NT2/D1 (cell line): ENCODE data around the gene DENND4B.

ENCODE experiments used
- DNase-seq: peaks from one replicate; pipeline ENCODE4 v3.0.0-alpha.2; 2011; ENCODE audit warnings: low read depth, low spot score
- H3K27me3 ChIP-seq: 2 replicates; pipeline ENCODE4 v1.6.0; 2011; ENCODE audit warnings: mild to moderate bottlenecking; ENCODE audit not compliant: insufficient read length, insufficient read depth
- H3K36me3 ChIP-seq: 2 replicates; pipeline ENCODE4 v1.6.1; 2011; ENCODE audit warnings: mild to moderate bottlenecking, low read length, mixed read lengths; ENCODE audit not compliant: insufficient read depth, insufficient read length
- H3K4me1 ChIP-seq: 2 replicates; pipeline ENCODE4 v1.5.1; 2011; ENCODE audit not compliant: insufficient read depth, insufficient read length
- H3K4me3 ChIP-seq: 2 replicates; pipeline ENCODE4 v1.5.1; 2011; ENCODE audit warnings: low read depth; ENCODE audit not compliant: insufficient read length
- H3K9ac ChIP-seq: 2 replicates; pipeline ENCODE4 v1.6.0; 2011; ENCODE audit warnings: low read depth; ENCODE audit not compliant: insufficient read length
- H3K9me3 ChIP-seq: 2 replicates; pipeline ENCODE4 v1.5.1; 2011; ENCODE audit warnings: mild to moderate bottlenecking, low read length; ENCODE audit not compliant: insufficient read depth
- SUZ12 ChIP-seq: IDR thresholded peaks from 2 replicates; pipeline ENCODE4 v1.6.1; 2011; ENCODE audit not compliant: insufficient read length, insufficient read depth; ENCODE audit errors: extremely low read depth
- YY1 ChIP-seq: IDR thresholded peaks from 2 replicates; pipeline ENCODE4 v1.6.1; 2011; ENCODE audit not compliant: insufficient read length, insufficient read depth
- ZNF274 ChIP-seq: IDR thresholded peaks from 2 replicates; pipeline ENCODE4 v1.6.1; 2011; ENCODE audit warnings: mild to moderate bottlenecking, low read depth, low read length

The DENND4B gene

DNA sequence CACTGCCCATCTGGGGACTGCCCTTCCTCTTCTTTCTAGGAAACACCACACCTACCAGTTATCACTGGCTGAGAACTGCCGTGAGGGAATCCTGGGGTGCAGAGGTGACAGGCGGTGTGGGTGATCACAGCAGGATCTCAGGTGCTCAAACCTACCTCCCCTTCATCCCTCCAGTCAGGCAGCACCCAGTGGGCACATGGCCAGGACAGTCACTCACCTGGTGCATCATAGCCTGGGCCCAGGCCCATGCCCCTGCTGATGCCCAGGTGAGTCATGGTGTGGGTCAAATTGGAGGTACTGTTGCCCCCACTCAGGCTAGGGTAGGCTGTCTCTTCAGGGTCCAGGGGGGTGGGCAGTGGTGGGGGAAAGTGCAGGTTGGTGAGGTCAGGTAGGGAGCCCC lies 5.3 kb upstream of the DENND4B start:
- Histone ChIP-seq H3K27me3 (no peaks in the 10 kb centered on the region), H3K9ac (no peak overlapping the region), H3K9me3 (no peaks in the 10 kb centered on the region), H3K4me1 (peaks cover 27% of the 10 kb centered on the region), H3K36me3 (peaks cover 81% of the 10 kb centered on the region), H3K4me3 (no peak overlapping the region)
- no peak for DNase-seq
- TF ChIP-seq SUZ12 (no peak), YY1 (no peak), ZNF274 (no peak)

DNA sequence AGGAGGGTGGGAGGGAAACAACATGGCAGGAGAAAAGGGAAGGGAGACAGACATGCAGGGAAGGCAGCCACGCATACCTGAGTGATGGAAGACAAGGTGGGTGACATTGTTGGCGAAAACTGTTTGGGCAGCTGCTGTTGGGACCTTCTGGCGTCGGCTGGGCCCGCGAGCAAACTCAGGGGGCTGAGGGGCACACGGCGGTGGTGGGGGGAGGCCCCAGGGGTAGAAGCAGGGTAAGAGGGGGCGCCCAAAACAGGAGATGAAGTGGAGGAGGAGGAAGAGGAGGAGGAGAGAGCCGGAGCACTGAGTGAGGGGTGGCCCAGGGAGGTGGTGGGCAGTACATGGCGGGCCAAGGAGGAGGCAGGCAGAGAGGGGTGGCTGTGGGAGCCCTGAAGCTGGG lies 4.7 kb upstream of the DENND4B start:
- Histone ChIP-seq H3K9ac (no peak overlapping the region), H3K4me1 (peaks cover 22% of the 10 kb centered on the region), H3K4me3 (no peak overlapping the region), H3K36me3 (peaks cover 82% of the 10 kb centered on the region), H3K27me3 (no peaks in the 10 kb centered on the region), H3K9me3 (no peaks in the 10 kb centered on the region)
- TF ChIP-seq SUZ12: no peak
- TF ChIP-seq ZNF274: no peak
- TF ChIP-seq YY1: no peak
- DNase-seq: no peak

DNA sequence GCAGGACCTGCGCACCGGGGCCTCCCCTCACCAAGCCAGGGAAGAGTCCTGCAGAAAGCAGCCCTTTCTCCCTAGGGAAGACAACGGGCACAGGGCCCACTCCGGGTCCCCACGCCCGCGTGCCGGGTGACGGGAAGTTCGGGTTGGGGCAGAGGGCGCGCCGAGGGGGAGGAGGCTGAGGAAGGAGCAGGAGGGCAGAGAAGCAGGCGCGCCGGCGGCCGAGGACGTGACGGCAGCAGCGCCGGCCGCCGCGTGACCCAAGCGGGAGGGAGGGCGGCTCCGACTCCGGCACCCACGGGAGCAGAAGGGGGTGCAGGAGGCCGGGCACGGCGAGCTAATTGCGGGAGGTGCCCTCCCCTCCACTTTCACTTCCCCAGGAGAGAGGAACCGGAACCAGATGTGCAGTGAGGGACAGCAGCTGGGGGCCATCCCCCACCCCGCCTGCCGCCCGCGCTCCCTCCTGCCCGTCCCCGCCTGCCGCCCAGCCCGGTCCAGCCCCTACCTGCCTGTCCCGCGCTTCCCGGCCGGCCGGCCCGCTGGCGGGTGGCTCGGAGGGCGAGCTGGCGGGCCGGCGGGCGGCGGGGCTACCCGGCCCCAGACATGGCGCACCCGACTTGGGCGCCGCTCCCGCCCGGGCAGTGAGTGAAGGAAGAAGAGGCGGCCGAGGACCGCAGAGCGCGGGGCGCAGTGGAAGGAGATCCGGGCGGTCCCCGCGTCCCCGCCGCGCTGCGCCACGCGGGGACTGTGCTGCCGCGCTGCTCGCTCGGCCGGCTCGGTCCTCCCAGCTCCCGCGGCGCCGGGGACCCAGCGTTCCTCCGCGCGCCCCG lies 510 bp downstream of the DENND4B start:
- Histone ChIP-seq H3K36me3 (peaks cover 81% of the 10 kb centered on the region), H3K4me1 (peaks cover 20% of the 10 kb centered on the region)

DNA sequence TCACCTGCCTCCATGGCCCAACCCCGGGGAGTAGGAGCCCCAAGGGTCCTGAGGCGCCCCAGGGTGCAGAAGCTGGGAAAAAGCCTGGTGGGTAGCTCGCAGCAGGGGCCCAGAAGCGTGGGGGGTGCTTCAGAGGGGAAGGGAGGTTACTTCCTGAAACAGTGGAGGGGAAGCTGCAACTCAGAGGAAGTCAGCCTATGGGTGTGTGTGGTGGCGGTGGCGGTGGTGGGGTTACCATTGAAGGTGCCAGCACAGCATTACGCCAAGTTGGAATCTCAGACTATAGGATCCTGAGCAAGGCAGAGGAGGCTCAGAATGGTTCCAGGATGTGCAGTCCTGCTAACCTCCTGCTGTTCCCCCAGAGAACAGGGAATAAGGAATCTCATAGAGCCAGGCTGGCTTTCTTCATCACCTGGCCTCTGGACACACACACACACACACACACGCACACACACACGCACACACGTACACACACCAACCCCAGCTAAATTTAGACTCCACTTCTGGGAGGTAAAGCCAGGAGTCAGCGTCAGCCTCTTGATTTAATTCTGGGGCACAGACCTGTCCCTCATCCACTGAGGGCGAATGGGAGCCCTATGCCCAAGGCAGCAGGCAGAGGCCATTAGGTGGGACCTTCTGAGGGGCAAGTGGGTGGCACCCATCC lies 1.3 kb downstream of the DENND4B start:
- Histone ChIP-seq H3K36me3 (peaks cover 81% of the 10 kb centered on the region), H3K4me1 (peaks cover 20% of the 10 kb centered on the region), H3K9me3 (no peaks in the 10 kb centered on the region), H3K4me3 (peak overlapping the region; percentile 92), H3K27me3 (no peaks in the 10 kb centered on the region), H3K9ac (peak overlapping the region; percentile 97)
- TF ChIP-seq ZNF274 (no peak), SUZ12 (no peak), YY1 (no peak)
- DNase-seq: no peak

More for the DNA sequence above, 510 bp downstream of the DENND4B start:
- no peaks in the 10 kb centered on the region for H3K9me3 ChIP-seq
- no peak for DNase-seq
- H3K27me3 ChIP-seq: no peaks in the 10 kb centered on the region
- H3K9ac ChIP-seq: peak overlapping the region; percentile 97
- TF ChIP-seq SUZ12 (no peak), ZNF274 (no peak)
- peak overlapping the region; percentile 92 for H3K4me3 ChIP-seq

DNA sequence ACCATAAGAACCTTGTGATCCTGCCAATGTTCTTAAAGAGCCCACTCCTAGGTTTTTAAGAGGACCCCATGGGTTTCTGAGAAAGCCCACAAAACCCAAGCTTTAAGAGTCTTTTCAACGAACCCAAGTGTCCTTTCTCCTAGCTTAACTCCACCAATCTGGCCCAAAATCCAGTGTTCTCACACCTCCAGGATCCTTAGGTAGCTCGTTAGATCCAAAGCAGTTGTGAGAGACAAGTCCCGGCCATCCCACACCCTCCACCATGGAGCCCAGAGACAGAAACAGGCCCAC lies 1.7 kb downstream of the DENND4B start:
- H3K36me3 ChIP-seq: peaks cover 81% of the 10 kb centered on the region
- TF ChIP-seq SUZ12: no peak
- no peak for TF ChIP-seq ZNF274
- no peak for TF ChIP-seq YY1
- no peaks in the 10 kb centered on the region for H3K9me3 ChIP-seq
- H3K4me1 ChIP-seq: peaks cover 20% of the 10 kb centered on the region
- H3K27me3 ChIP-seq: no peaks in the 10 kb centered on the region
- H3K4me3 ChIP-seq: peak overlapping the region; percentile 92
- no peak for DNase-seq
- H3K9ac ChIP-seq: peak overlapping the region; percentile 97

DNA sequence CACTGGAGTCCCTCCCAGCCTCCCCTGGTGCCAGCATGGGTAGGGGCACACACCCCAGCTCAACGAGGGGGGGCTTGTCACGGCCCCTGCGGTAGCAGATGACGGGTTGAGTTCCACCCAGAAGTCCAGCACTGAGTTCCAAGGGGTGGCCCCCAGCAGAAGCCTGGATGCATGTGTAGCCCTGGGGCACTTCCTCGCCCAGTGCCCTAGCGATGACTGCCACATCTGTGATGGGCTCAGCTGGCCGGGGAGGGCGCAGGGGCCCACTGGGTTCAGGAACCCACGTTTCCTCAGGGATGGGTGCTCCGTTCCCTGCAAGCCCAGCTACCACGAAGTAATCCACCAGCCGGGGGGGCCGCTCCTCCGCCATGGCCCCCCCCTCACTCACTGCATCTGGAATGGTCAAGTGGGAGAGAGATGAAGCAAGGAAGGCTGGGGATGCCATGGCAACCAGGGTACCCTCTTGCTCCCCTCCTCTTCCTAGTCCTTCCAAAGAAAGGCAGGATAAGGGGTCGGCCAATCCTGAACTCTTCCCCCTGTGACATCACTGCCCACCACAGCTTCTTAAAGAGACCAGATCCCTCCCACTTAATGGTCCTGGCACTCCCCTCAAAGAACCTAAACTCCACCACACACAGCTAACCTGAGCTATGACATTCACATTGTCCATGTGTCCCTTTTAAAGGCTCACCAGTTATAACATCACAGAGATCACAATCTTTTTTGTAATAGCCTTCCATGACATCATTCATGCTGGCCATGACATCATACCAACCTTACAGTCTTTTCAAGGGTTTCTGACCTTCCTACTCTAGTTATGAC lies 2.3 kb downstream of the DENND4B start:
- TF ChIP-seq YY1: no peak
- peaks cover 82% of the 10 kb centered on the region for H3K36me3 ChIP-seq
- H3K9me3 ChIP-seq: no peaks in the 10 kb centered on the region
- H3K4me3 ChIP-seq: no peak overlapping the region
- H3K4me1 ChIP-seq: peaks cover 20% of the 10 kb centered on the region
- no peak overlapping the region for H3K9ac ChIP-seq
- no peak for DNase-seq
- H3K27me3 ChIP-seq: no peaks in the 10 kb centered on the region

DNA sequence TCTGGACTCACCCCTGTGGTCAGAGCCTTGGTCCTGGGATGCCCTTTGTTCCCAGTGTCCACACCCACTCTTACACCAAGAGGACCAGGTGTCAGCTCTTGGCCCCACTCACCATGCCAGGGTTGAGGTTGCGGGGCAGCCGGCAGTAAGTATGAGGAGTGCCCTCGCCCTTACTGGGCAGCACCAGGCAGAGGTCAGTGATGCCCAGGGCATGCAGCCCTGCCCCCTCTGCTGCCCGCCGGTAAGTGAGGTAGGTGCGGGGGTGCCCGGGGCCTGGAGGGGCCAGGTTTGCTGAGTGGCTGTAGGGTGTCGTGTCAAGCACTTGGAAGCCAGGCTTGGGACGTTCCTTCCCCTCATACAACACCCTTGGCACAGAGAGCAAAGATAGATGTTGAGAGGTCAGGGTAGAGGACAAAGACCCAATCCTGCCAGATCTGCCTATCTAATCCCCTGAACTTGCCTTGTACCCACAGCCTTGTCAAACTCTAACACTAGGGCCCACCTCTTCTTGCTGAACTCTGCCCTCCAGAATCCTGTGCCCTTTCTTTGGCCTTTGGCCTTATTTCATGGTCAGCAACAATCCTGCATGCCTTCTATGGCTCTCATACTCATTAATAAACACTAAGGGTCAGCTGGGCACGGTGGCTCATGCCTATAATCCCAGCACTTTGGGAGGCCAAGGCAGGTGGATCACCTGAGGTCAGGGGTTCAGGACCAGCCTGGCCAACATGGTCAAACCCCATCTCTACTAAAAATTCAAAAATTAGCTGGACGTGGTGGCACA lies 3.6 kb downstream of the DENND4B start:
- H3K4me3 ChIP-seq: no peak overlapping the region
- H3K27me3 ChIP-seq: no peaks in the 10 kb centered on the region
- H3K36me3 ChIP-seq: peaks cover 77% of the 10 kb centered on the region
- peaks cover 17% of the 10 kb centered on the region for H3K4me1 ChIP-seq
- H3K9me3 ChIP-seq: no peaks in the 10 kb centered on the region
- TF ChIP-seq ZNF274: no peak
- TF ChIP-seq YY1: no peak
- no peak for TF ChIP-seq SUZ12
- no peak for DNase-seq
- no peak overlapping the region for H3K9ac ChIP-seq
